Chondrocyte (in vitro differentiated cells): Measurements from ENCODE around the gene RGS13. TPM values are rescaled to one million over a fixed set of nuclear protein-coding genes. Genes with fewer than 3 reads are reported as not detected.

Experiments used
- DNase-seq: peaks from one replicate; pipeline ENCODE4 v3.0.0; 2021; ENCODE audit warnings: mixed read lengths, low spot score
- H3K27ac Mint-ChIP-seq: one replicate; pipeline ENCODE4 v1.8.0; 2021; ENCODE audit warnings: mild to moderate bottlenecking, moderate library complexity, mixed read lengths; ENCODE audit not compliant: unreplicated experiment
- H3K27me3 Mint-ChIP-seq: 2 replicates; pipeline ENCODE4 v1.8.0; 2021; ENCODE audit warnings: low read depth, mixed read lengths
- H3K36me3 Mint-ChIP-seq: 2 replicates; pipeline ENCODE4 v1.8.0; 2021; ENCODE audit warnings: low read depth, mixed read lengths
- H3K4me1 Mint-ChIP-seq: 2 replicates; pipeline ENCODE4 v1.8.0; 2021; ENCODE audit warnings: low read depth, mild to moderate bottlenecking, mixed read lengths
- H3K4me3 Mint-ChIP-seq: one replicate; pipeline ENCODE4 v1.8.0; 2021; ENCODE audit warnings: mild to moderate bottlenecking, moderate library complexity, mixed read lengths; ENCODE audit not compliant: unreplicated experiment
- H3K9me3 Mint-ChIP-seq: 2 replicates; pipeline ENCODE4 v1.8.0; 2021; ENCODE audit warnings: low read depth, mixed read lengths
- CTCF ChIP-seq: fragments of 200-600 bp; sonication (generic); IDR thresholded peaks from 2 replicates; pipeline ENCODE4 v1.5.0; 2021; ENCODE audit warnings: antibody characterized with exemption, mild to moderate bottlenecking, moderate library complexity
- total RNA-seq: library from RNA; stranded (reverse); gene quantifications from 3 replicates; pipeline ENCODE4 v1.2.1, GENCODE V29; 2021

Gene RGS13
- total RNA-seq, 1 donor from 2014 or later: not detected

- TF ChIP-seq CTCF: no peak
- Mint-ChIP-seq H3K4me1 (peaks cover 13% of the 10 kb centered on the region), H3K9me3 (peaks cover 3% of the 10 kb centered on the region), H3K27me3 (no peaks in the 10 kb centered on the region), H3K27ac (no peak overlapping the region), H3K36me3 (peaks cover 2% of the 10 kb centered on the region), H3K4me3 (no peak overlapping the region)
- no peak for DNase-seq
These were observed 9.4 kb upstream of the RGS13 start for GRCh38 chr1:192626366-192627179.

GRCh38 chr1:192627901-192628300 is 8.0 kb upstream of the RGS13 start:
- Mint-ChIP-seq H3K4me1 (peaks cover 13% of the 10 kb centered on the region), H3K9me3 (no peaks in the 10 kb centered on the region), H3K27me3 (no peaks in the 10 kb centered on the region), H3K4me3 (no peak overlapping the region), H3K36me3 (no peaks in the 10 kb centered on the region), H3K27ac (no peak overlapping the region)
- no peak for TF ChIP-seq CTCF
- no peak for DNase-seq

- peaks cover 13% of the 10 kb centered on the region for H3K4me1 Mint-ChIP-seq
- TF ChIP-seq CTCF: no peak
- H3K36me3 Mint-ChIP-seq: no peaks in the 10 kb centered on the region
- no peak overlapping the region for H3K27ac Mint-ChIP-seq
- H3K9me3 Mint-ChIP-seq: no peaks in the 10 kb centered on the region
- no peak for DNase-seq
- H3K27me3 Mint-ChIP-seq: no peaks in the 10 kb centered on the region
- H3K4me3 Mint-ChIP-seq: no peak overlapping the region
These were observed 7.4 kb upstream of the RGS13 start for GRCh38 chr1:192628396-192629057.

GRCh38 chr1:192629612-192630011 is 6.3 kb upstream of the RGS13 start:
- Mint-ChIP-seq H3K27ac (no peak overlapping the region), H3K4me1 (peaks cover 13% of the 10 kb centered on the region), H3K9me3 (no peaks in the 10 kb centered on the region), H3K36me3 (no peaks in the 10 kb centered on the region), H3K4me3 (no peak overlapping the region), H3K27me3 (no peaks in the 10 kb centered on the region)
- DNase-seq: no peak
- TF ChIP-seq CTCF: no peak

GRCh38 chr1:192630521-192631287 is 5.2 kb upstream of the RGS13 start:
- Mint-ChIP-seq H3K4me3 (no peak overlapping the region), H3K27me3 (no peaks in the 10 kb centered on the region), H3K27ac (no peak overlapping the region), H3K9me3 (no peaks in the 10 kb centered on the region), H3K4me1 (peaks cover 13% of the 10 kb centered on the region), H3K36me3 (no peaks in the 10 kb centered on the region)
- no peak for TF ChIP-seq CTCF
- DNase-seq: no peak
